H9 (cell line): ENCODE results near the gene LYPD1. TPM values are rescaled to one million over a fixed set of nuclear protein-coding genes. Genes with fewer than 3 reads are reported as not detected.

Experiments used
- DNase-seq: peaks from one replicate; pipeline ENCODE4 v3.0.0-alpha.2; 2017
- H2AFZ ChIP-seq: one replicate; pipeline ENCODE4 v1.6.1; 2013; ENCODE audit warnings: mild to moderate bottlenecking, low read length, control low read depth, moderate library complexity
- H2AK5ac ChIP-seq: 2 replicates; pipeline ENCODE4 v1.6.1; 2013; ENCODE audit warnings: low read length, control low read depth, mixed read lengths; ENCODE audit not compliant: insufficient read length
- H2BK120ac ChIP-seq: one replicate; pipeline ENCODE4 v1.6.1; 2013; ENCODE audit warnings: low read depth, mild to moderate bottlenecking, low read length, control low read depth, inconsistent platforms; ENCODE audit not compliant: poor library complexity, severe bottlenecking
- H2BK12ac ChIP-seq: 2 replicates; pipeline ENCODE4 v1.6.1; 2013; ENCODE audit warnings: low read length, control low read depth, mixed read lengths, low read depth; ENCODE audit not compliant: insufficient read length
- H2BK15ac ChIP-seq: 2 replicates; pipeline ENCODE4 v1.6.1; 2013; ENCODE audit warnings: low read depth, low read length, control low read depth
- H2BK20ac ChIP-seq: one replicate; pipeline ENCODE4 v1.6.1; 2013; ENCODE audit warnings: low read depth, mild to moderate bottlenecking, low read length, control low read depth, inconsistent platforms; ENCODE audit not compliant: poor library complexity, severe bottlenecking
- H2BK5ac ChIP-seq: 2 replicates; pipeline ENCODE4 v1.6.1; 2013; ENCODE audit warnings: low read length, control low read depth, mixed read lengths; ENCODE audit not compliant: insufficient read length
- H3K14ac ChIP-seq: 2 replicates; pipeline ENCODE4 v1.6.1; 2013; ENCODE audit warnings: low read length, control low read depth; ENCODE audit not compliant: insufficient read depth
- H3K18ac ChIP-seq: 2 replicates; pipeline ENCODE4 v1.6.1; 2013; ENCODE audit warnings: low read depth, mild to moderate bottlenecking, mixed read lengths, low read length, control low read depth; ENCODE audit not compliant: insufficient read length
- H3K23ac ChIP-seq: 2 replicates; pipeline ENCODE4 v1.6.1; 2013; ENCODE audit warnings: low read length, control low read depth, mixed read lengths, low read depth; ENCODE audit not compliant: insufficient read length
- H3K23me2 ChIP-seq: 2 replicates; pipeline ENCODE4 v1.6.1; 2013; ENCODE audit warnings: low read depth, mild to moderate bottlenecking, mixed read lengths, low read length, control low read depth; ENCODE audit not compliant: insufficient read length, poor library complexity, severe bottlenecking
- H3K27ac ChIP-seq: 2 replicates; pipeline ENCODE4 v1.5.1; 2013; ENCODE audit warnings: low read length, control low read depth, mixed read lengths, low read depth; ENCODE audit not compliant: insufficient read length
- H3K27me3 ChIP-seq: 2 replicates; pipeline ENCODE4 v1.6.1; 2013; ENCODE audit warnings: low read length, control low read depth, inconsistent platforms; ENCODE audit not compliant: insufficient read depth
- H3K4ac ChIP-seq: 2 replicates; pipeline ENCODE4 v1.6.1; 2013; ENCODE audit warnings: low read depth, mild to moderate bottlenecking, control low read depth, inconsistent platforms, low read length, moderate library complexity
- H3K4me1 ChIP-seq: 2 replicates; pipeline ENCODE4 v1.6.1; 2013; ENCODE audit warnings: low read length, control low read depth, inconsistent platforms; ENCODE audit not compliant: insufficient read depth
- H3K4me2 ChIP-seq: 2 replicates; pipeline ENCODE4 v1.6.1; 2013; ENCODE audit warnings: low read length, control low read depth, mixed read lengths; ENCODE audit not compliant: insufficient read length, insufficient read depth
- H3K56ac ChIP-seq: 2 replicates; pipeline ENCODE4 v1.6.1; 2013; ENCODE audit warnings: low read depth, mild to moderate bottlenecking, mixed read lengths, low read length, control low read depth; ENCODE audit not compliant: insufficient read length
- H3K79me1 ChIP-seq: 2 replicates; pipeline ENCODE4 v1.6.1; 2013; ENCODE audit warnings: low read depth, mild to moderate bottlenecking, moderate library complexity, low read length, control low read depth, inconsistent platforms; ENCODE audit not compliant: insufficient read depth, poor library complexity, severe bottlenecking
- H3K79me2 ChIP-seq: 2 replicates; pipeline ENCODE4 v1.6.1; 2013; ENCODE audit warnings: low read length, control low read depth, inconsistent platforms; ENCODE audit not compliant: insufficient read depth
- H3K9ac ChIP-seq: 2 replicates; pipeline ENCODE4 v1.6.1; 2013; ENCODE audit warnings: low read length, control low read depth, mixed read lengths; ENCODE audit not compliant: insufficient read length; ENCODE audit errors: extremely low read depth
- H3K9me3 ChIP-seq: one replicate; pipeline ENCODE4 v1.6.1; 2013; ENCODE audit warnings: low read depth, low read length, inconsistent platforms; ENCODE audit not compliant: control insufficient read depth
- H3T11ph ChIP-seq: one replicate; pipeline ENCODE4 v1.6.1; 2013; ENCODE audit warnings: mild to moderate bottlenecking, low read length, control low read depth, inconsistent platforms
- H4K20me1 ChIP-seq: one replicate; pipeline ENCODE4 v1.6.1; 2013; ENCODE audit not compliant: control insufficient read depth, insufficient read length, insufficient read depth
- H4K5ac ChIP-seq: 2 replicates; pipeline ENCODE4 v1.6.1; 2013; ENCODE audit warnings: low read depth, mild to moderate bottlenecking, mixed read lengths, low read length, control low read depth; ENCODE audit not compliant: insufficient read length
- H4K8ac ChIP-seq: replicated peaks from 2 replicates; pipeline ENCODE4 v1.6.1; 2013; ENCODE audit warnings: low read length, control low read depth, mixed read lengths, low read depth; ENCODE audit not compliant: insufficient read length
- H4K91ac ChIP-seq: 2 replicates; pipeline ENCODE4 v1.6.1; 2013; ENCODE audit warnings: low read depth, mild to moderate bottlenecking, moderate library complexity, mixed read lengths, low read length, control low read depth; ENCODE audit not compliant: insufficient read length
- H3K27ac Mint-ChIP-seq, 3 experiments: 2 replicates in 2 of 3; 3 replicates in 1 of 3; pipeline ENCODE4 v1.8.0; 2020 to 2021; ENCODE audit warnings: mixed read lengths in 3 of 3, mild to moderate bottlenecking in 1 of 3, moderate library complexity in 1 of 3
- H3K27me3 Mint-ChIP-seq: 2 replicates; pipeline ENCODE4 v1.8.0; 2021; ENCODE audit warnings: low read depth, mild to moderate bottlenecking, moderate library complexity, mixed read lengths
- H3K36me3 Mint-ChIP-seq, 3 experiments: 2 replicates in 2 of 3; 3 replicates in 1 of 3; pipeline ENCODE4 v1.8.0; 2020 to 2021; ENCODE audit warnings: low read depth in 3 of 3, mixed read lengths in 3 of 3; ENCODE audit not compliant: insufficient read depth in 1 of 3
- H3K4me1 Mint-ChIP-seq, 2 experiments: 2 replicates each; pipeline ENCODE4 v1.8.0; 2020; ENCODE audit warnings: mixed read lengths in 2 of 2
- H3K4me3 Mint-ChIP-seq, 2 experiments: 2 replicates in 1 of 2; 3 replicates in 1 of 2; pipeline ENCODE4 v1.8.0; 2020 to 2021; ENCODE audit warnings: mild to moderate bottlenecking in 2 of 2, mixed read lengths in 2 of 2, moderate library complexity in 1 of 2
- H3K9me3 Mint-ChIP-seq, 2 experiments: 2 replicates in 1 of 2; 3 replicates in 1 of 2; pipeline ENCODE4 v1.8.0; 2020; ENCODE audit warnings: mild to moderate bottlenecking in 2 of 2, mixed read lengths in 2 of 2, moderate library complexity in 1 of 2
- WGBS: extraction: QIAGEN DNeasy Blood & Tissue Kit; methylation state at CpG from one replicate; pipeline ENCODE4 v1.1.7; 2013; ENCODE audit warnings: missing lambda C conversion rate, low lambda C conversion rate, mixed read lengths; ENCODE audit not compliant: insufficient read length; ENCODE audit errors: extremely low coverage; 5-methylcytosine and 5-hydroxymethylcytosine counted together
- total RNA-seq: library from RNA; stranded (reverse); gene quantifications from 2 replicates; pipeline ENCODE4 v1.2.1, GENCODE V29; 2021
- TF ChIP-seq, protein P1 (sequence below): fragments of 200-600 bp; sonication (generic); conservative IDR thresholded peaks from 3 replicates; pipeline ENCODE4 v1.8.0; 2021; ENCODE audit warnings: antibody characterized with exemption, mild to moderate bottlenecking

The LYPD1 gene
- total RNA-seq, 1 experiment from 2014 or later, result 10.6 TPM

DNA sequence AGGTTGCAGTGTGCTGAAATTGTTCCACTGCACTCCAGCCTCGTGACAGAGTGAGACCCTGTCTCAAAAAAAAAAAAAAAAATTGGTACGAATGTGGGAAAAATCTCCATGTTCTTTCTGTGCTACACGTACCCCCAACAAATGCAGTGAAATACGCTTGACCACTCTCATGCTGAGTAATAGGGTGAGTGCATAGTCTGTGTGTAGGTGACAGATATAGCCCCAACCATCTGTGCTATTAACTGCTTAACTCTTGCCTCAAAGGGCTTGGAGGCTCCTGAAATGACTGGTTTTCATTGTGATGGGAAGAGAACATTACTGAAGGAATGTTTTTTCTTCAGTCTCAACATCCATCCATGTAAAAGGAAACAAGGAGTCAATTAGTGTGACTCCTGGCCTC is 15.7 kb downstream of the LYPD1 start:
- no peaks in the 10 kb centered on the region for H3K27me3 Mint-ChIP-seq
- no CpG with 5 or more reads among the region's 4 CpGs for WGBS
- Histone ChIP-seq H3K27ac (no peak overlapping the region), H3K79me2 (no peaks in the 10 kb centered on the region), H3K9ac (no peak overlapping the region), H3K56ac (no peak overlapping the region), H2BK15ac (no peak overlapping the region), H3T11ph (no peak overlapping the region), H2BK12ac (no peak overlapping the region), H2AK5ac (no peak overlapping the region), H4K5ac (no peak overlapping the region), H4K20me1 (no peaks in the 10 kb centered on the region), H3K9me3 (no peaks in the 10 kb centered on the region), H3K23me2 (no peaks in the 10 kb centered on the region), H3K4me2 (no peak overlapping the region), H4K8ac (no peak overlapping the region), H3K14ac (no peak overlapping the region), H2BK120ac (no peak overlapping the region), H3K4me1 (no peaks in the 10 kb centered on the region), H3K79me1 (no peaks in the 10 kb centered on the region), H3K18ac (no peak overlapping the region), H2BK5ac (no peak overlapping the region), H3K4ac (no peak overlapping the region), H2BK20ac (no peak overlapping the region), H3K27me3 (no peaks in the 10 kb centered on the region), H3K23ac (no peak overlapping the region), H2AFZ (no peak overlapping the region), H4K91ac (no peak overlapping the region)
- H3K36me3 Mint-ChIP-seq, result no peaks in the 10 kb centered on the region; a peak in 1 of 7 replicates
- H3K9me3 Mint-ChIP-seq, result no peaks in the 10 kb centered on the region
- TF ChIP-seq, protein P1, sequence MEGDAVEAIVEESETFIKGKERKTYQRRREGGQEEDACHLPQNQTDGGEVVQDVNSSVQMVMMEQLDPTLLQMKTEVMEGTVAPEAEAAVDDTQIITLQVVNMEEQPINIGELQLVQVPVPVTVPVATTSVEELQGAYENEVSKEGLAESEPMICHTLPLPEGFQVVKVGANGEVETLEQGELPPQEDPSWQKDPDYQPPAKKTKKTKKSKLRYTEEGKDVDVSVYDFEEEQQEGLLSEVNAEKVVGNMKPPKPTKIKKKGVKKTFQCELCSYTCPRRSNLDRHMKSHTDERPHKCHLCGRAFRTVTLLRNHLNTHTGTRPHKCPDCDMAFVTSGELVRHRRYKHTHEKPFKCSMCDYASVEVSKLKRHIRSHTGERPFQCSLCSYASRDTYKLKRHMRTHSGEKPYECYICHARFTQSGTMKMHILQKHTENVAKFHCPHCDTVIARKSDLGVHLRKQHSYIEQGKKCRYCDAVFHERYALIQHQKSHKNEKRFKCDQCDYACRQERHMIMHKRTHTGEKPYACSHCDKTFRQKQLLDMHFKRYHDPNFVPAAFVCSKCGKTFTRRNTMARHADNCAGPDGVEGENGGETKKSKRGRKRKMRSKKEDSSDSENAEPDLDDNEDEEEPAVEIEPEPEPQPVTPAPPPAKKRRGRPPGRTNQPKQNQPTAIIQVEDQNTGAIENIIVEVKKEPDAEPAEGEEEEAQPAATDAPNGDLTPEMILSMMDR, result no peak
- H3K4me1 Mint-ChIP-seq, result peaks cover 28 to 35% of the 10 kb centered on the region in 2 experiments
- no peak for DNase-seq
- H3K4me3 Mint-ChIP-seq, result no peak overlapping the region
- H3K27ac Mint-ChIP-seq, result no peak overlapping the region
